ENCODE measurements around the gene RRAGC. TPM values are rescaled to one million over a fixed set of nuclear protein-coding genes. Genes with fewer than 3 reads are reported as not detected.

Gene RRAGC
- total RNA-seq, 1 experiment from 2014 or later: 11.4 TPM

GRCh38 chr1:38848071-38848470 lies 11.5 kb downstream of the RRAGC start:
- ATAC-seq: no peak
- POLR2A ChIA-PET: no interaction called here

More at GRCh38 chr1:38848071-38848470, 11.5 kb downstream of the RRAGC start:
- Mint-ChIP-seq H3K36me3 (peaks cover 46% of the 10 kb centered on the region), H3K27ac (no peak overlapping the region), H3K27me3 (ENCODE audit: low read depth) (no peaks in the 10 kb centered on the region), H3K9me3 (0 out of 2 replicates have a peak, but pooled peaks cover 5% of the 10 kb centered on the region), H3K4me1 (no peaks in the 10 kb centered on the region), H3K4me3 (no peak overlapping the region)
- no peak for DNase-seq (ENCODE audit: low spot score)
- CTCF ChIA-PET: no interaction called here
- TF ChIP-seq TCF7 (CRISPR knock-in tag; IDR thresholded peaks at IDR 0.05; ENCODE audit: low read depth) (no peak), ATF1 (CRISPR knock-in tag; IDR thresholded peaks at IDR 0.05) (no peak), ZNF281 (CRISPR knock-in tag; IDR thresholded peaks at IDR 0.05) (no peak), MXD4 (CRISPR knock-in tag; IDR thresholded peaks at IDR 0.05; ENCODE audit: borderline replicate concordance) (no peak), FOXP1 (CRISPR knock-in tag; IDR thresholded peaks at IDR 0.05; ENCODE audit: borderline replicate concordance) (no peak), ELF4 (CRISPR knock-in tag; IDR thresholded peaks at IDR 0.05; ENCODE audit: low read depth) (no peak), NFATC4 (CRISPR knock-in tag; IDR thresholded peaks at IDR 0.05) (no peak), ZNF423 (CRISPR knock-in tag; IDR thresholded peaks at IDR 0.05) (no peak), ATF2 (CRISPR knock-in tag; IDR thresholded peaks at IDR 0.05; ENCODE audit: borderline replicate concordance, low read depth) (no peak), MLX (CRISPR knock-in tag; IDR thresholded peaks at IDR 0.05) (no peak), GABPB1 (CRISPR knock-in tag; IDR thresholded peaks at IDR 0.05) (no peak), SMAD3 (CRISPR knock-in tag; IDR thresholded peaks at IDR 0.05; ENCODE audit: borderline replicate concordance) (no peak), ERG (CRISPR knock-in tag; IDR thresholded peaks at IDR 0.05) (no peak), ATF6 (CRISPR knock-in tag; IDR thresholded peaks at IDR 0.05) (no peak), FOXP4 (CRISPR knock-in tag; IDR thresholded peaks at IDR 0.05) (no peak)
